ENCODE results near the gene ALG8.
"Not testable (repeated sequence)": the region's sequence is repeated elsewhere in the genome, so short reads cannot be mapped to it uniquely, and the experiment has no call there.

Gene ALG8

GRCh38 chr11:78067704-78068103 is 71.7 kb downstream of the ALG8 start:
- no peak for DNase-seq

- no peak for DNase-seq
Measured at GRCh38 chr11:78066471-78066870, 73.0 kb downstream of the ALG8 start.

DNA sequence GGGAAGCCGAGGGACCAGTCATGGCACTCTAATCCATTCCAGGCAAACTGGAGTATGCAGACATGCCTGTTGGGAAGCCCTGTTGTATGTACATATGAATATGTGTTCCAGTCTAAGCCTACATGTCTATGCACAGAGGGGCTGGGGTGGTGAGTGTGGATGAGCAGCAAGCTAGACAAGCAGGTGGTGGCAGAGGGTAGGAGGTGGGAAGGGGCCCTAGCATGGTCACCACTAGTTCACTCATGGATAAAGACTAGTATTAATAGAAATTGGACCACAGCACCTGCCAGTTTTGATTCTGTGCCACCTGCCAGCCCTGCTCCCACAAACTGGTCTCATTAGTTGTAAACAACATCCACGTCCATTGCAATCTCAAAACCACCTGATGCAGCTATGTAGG is 74.2 kb downstream of the ALG8 start:
- DNase-seq, result no peak

DNA sequence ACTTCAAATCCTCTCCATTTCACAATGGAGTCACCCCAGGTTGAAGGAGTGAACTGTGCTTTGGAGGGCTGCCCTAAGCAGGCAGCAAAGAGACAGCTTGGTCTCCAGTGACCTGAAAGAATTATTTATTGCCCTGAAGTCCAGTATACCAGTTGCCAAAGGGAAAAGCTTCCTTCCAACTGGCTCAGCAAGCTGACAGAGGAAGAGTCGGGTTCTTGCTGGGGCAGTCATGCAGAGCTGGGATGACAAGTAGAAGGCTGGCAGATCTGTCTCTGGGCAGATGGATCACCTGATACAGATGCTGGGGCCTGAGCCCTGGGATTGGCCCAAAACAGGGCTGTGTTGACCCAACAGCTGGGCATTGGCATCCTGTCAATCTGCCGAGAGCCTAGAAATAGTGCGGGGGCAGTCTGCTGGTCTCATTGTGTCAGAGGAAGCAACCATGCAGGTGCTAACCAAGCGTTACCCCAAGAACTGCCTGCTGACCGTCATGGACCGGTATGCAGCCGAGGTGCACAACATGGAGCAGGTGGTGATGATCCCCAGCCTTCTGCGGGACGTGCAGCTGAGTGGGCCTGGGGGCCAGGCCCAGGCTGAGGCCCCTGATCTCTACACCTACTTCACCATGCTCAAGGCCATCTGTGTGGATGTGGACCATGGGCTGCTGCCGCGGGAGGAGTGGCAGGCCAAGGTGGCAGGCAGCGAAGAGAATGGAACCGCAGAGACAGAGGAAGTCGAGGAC is 75.8 kb downstream of the ALG8 start, which contains the start of gene THRSP:
Gene THRSP (plus strand): TSS at position 422 of the 742 bp plus-strand sequence. CDS start 21 bp downstream, at position 443.
- DNase-seq, result no peak

- DNase-seq, result no peak
Measured at GRCh38 chr11:78062671-78063070, 76.8 kb downstream of the ALG8 start.

- DNase-seq, result no peak
Measured at GRCh38 chr11:78061921-78062311, 77.5 kb downstream of the ALG8 start.

DNA sequence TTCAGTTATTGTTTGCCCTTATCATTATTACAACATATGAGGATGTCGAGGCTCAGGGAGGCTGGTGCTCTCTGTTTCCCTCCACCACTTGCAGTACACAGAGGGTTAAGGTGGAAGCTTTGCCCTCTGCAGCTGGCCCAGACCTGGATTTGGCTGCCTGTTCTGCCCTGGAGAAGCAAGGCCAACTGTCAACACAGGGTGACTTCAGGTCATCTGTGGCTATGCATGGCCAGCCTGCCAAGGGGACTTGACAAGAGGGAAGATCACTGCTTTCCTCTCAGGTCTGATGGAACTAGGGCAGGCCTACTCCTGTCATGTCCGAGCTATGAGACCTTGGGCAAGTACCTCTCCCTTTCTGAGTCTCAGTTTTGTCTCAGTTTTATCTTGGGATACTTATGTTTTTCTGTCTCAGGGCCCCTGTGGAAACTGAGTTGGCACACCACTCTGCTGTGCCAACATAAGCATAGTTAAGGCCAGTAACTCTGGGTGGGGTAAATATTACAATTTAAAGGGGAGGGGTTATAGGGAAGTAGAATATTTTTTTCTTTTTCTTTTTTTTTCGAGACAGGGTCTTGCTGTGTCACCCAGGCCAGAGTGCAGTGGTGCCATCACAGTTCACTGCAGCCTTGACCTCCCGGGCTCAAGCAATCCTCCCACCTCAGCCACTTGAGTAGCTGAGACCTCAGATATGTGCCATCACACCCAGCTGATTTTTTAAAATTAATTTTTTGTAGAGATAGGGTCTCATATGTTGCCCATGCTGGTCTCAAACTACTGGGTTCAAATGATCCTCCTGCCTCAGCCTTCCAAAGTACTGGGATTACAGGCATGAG is 78.1 kb downstream of the ALG8 start:
- no peak for DNase-seq

DNA sequence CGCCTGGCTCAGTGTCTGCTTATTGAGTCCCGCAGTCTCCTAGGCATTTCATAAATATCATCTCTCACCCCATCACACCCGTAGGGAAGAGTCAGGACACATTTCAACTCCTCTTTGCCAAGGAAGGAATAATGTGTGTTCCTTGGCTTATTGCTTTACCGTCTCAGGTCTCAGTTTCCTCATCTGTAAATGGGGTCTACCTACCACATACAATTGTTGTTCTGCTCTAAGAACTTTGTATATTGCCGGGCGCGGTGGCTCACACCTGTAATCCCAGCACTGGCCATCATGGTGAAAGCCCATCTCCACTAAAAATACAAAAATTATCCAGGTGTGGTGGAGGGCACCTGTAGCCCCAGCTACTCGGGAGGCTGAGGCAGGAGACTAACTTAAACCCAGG is 78.9 kb downstream of the ALG8 start:
- no peak for DNase-seq

DNA sequence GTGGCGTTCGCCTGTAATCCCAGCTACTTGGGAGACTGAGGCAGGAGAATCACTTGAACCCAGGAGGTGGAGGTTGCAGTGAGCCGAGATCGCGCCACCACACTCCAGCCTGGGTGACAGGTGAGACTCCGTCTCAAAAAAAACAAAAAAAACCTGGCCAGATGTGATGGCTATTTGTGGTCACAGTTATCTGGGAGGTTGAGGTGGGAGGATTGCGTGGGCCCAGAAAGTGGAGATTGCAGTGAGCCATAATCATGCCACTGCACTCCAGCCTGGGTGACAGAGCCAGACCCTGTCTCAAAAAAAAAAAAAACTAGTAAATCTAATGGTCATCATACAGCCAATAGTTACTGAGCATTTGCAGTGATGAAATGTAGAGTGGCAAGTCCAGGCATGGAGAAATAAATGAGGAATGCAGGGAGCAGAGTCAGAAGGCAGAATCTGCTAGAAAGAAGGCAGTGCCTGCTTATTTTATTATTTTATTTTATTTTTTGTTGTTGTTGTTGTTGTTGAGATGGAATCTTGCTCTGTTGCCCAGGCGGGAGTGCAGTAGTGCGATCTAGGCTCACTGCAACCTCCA is 79.6 kb downstream of the ALG8 start:
- not testable (repeated sequence) for DNase-seq

DNA sequence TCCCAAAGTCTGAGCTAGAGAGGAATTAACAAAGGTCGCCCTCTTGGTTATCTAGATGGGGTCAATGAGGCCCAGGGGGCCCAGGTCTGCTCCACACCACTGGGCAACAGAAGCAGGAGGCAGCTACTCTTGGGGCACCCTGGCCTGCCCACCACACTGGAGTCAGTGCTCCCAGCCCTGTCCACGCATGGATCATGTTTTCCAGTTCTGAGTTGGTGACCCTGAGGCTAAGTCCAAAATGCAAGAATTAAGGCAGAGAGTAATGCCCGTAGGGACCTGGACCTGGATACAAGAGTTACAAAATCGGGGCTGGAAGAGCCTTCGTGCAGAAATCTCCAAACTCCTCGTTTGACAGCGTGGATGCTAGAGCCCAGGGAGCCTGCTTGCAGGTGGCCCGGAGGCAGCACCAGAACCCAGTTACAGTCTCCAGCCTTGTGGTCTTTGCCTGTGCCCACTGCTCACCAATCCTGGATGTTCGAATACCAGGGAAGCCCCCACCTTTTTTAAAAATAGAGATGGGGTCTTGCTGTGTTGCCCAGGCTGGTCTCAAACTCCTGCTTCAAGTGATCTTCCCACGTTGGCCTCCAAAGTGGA is 81.9 kb downstream of the ALG8 start:
- DNase-seq, result no peak

GRCh38 chr11:78056093-78056492 is 83.3 kb downstream of the ALG8 start:
- DNase-seq, result no peak

DNA sequence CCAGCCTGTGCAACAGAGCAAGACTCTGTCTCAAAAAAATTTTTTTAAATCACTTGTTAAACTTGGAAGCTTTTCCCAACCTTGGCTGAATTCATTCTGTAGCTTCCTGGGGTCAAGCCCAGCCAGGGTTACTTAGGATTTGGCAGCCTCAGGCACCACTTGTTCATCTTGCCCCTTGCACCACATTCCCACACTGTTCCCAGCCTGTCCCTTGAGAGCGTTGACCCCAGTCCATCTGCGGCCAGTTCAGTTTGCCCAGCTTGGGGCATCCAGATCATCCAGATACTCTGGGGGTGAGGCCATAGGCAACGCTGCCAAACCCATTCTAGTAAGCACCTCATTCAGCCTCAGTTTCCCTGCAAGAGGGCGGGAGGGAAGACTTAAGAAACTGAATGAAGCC is 84.5 kb downstream of the ALG8 start:
- DNase-seq, result no peak

GRCh38 chr11:78050964-78051831 is 88.2 kb downstream of the ALG8 start:
- DNase-seq, result no peak
